Endothelial cell of umbilical vein (primary cell): ENCODE measurements around the gene OXA1L. TPM values are rescaled to one million over a fixed set of nuclear protein-coding genes. Genes with fewer than 3 reads are reported as not detected.

ENCODE experiments used
- BruUV-seq: library from RNA; stranded (reverse); fragments of 400-500 nt; replicated peaks from 2 replicates; lab custom pipeline; 2021; lab: Mats Ljungman, UMichigan
- CTCF ChIA-PET: fragments of 300-600, 350-600 bp; sonication (Branson Sonifier 250); formaldehyde crosslinking; loops from one replicate; lab custom pipeline; 2021; ENCODE audit warnings: antibody characterized with exemption, inconsistent platforms; lab: Charles Lee
- POLR2A ChIA-PET: fragments of 300-600, 350-600 bp; sonication (Branson Sonifier 250); formaldehyde crosslinking; loops from one replicate; lab custom pipeline; 2021; ENCODE audit warnings: antibody characterized with exemption, inconsistent platforms; lab: Charles Lee
- DNase-seq: peaks from one replicate; pipeline ENCODE4 v3.0.0-alpha.2; 2011; ENCODE audit warnings: low read depth, low spot score
- FAIRE-seq: peaks from 2 replicates; lab custom pipeline; 2011; peaks lifted over from hg19 to GRCh38; lab: Jason Lieb, UNC
- H2AFZ ChIP-seq: 2 replicates; pipeline ENCODE4 v1.6.0; 2012; ENCODE audit warnings: low read depth, low read length, control low read depth, inconsistent platforms
- H3K27ac ChIP-seq: 2 replicates; pipeline ENCODE4 v1.5.1; 2011; ENCODE audit warnings: low read depth, mild to moderate bottlenecking, control low read depth, low read length, moderate library complexity; ENCODE audit not compliant: insufficient read depth
- H3K27me3 ChIP-seq, 2 experiments: 2 replicates each; pipeline versions ENCODE4 v1.6.0 to v1.6.1; 2011; ENCODE audit warnings: low read length in 2 of 2, mixed read lengths in 1 of 2; ENCODE audit not compliant: control insufficient read depth in 2 of 2, insufficient read depth in 2 of 2
- H3K36me3 ChIP-seq, 2 experiments: 2 replicates in 1 of 2; 3 replicates in 1 of 2; pipeline ENCODE4 v1.5.1; 2011; ENCODE audit warnings: low read length in 2 of 2, mild to moderate bottlenecking in 1 of 2, moderate library complexity in 1 of 2; ENCODE audit not compliant: control insufficient read depth in 2 of 2, insufficient read depth in 2 of 2; ENCODE audit errors: extremely low read depth in 1 of 2
- H3K4me1 ChIP-seq: 3 replicates; pipeline ENCODE4 v1.5.1; 2011; ENCODE audit warnings: mild to moderate bottlenecking, low read length; ENCODE audit not compliant: control insufficient read depth, insufficient read depth; ENCODE audit errors: extremely low read depth
- H3K4me2 ChIP-seq: 2 replicates; pipeline ENCODE4 v1.6.1; 2011; ENCODE audit warnings: low read length, control low read depth, mixed read lengths; ENCODE audit not compliant: insufficient read depth
- H3K4me3 ChIP-seq, 3 experiments: fragments of 200-600 bp in 1 of 3; sonication (generic), shearing (Covaris generic) in 1 of 3; replicated peaks in 1 of 3; 2 replicates each; pipeline ENCODE4 v1.5.1; 2011 to 2016; ENCODE audit warnings: control low read depth in 3 of 3, low read length in 3 of 3, mild to moderate bottlenecking in 2 of 3, inconsistent platforms in 1 of 3, low read depth in 1 of 3, moderate library complexity in 1 of 3; ENCODE audit not compliant: insufficient read depth in 1 of 3
- H3K79me2 ChIP-seq: 2 replicates; pipeline ENCODE4 v1.6.0; 2012; ENCODE audit warnings: low read length, inconsistent platforms; ENCODE audit not compliant: control insufficient read depth, insufficient read depth
- H3K9ac ChIP-seq: replicated peaks from 2 replicates; pipeline ENCODE3; 2011; ENCODE audit warnings: low read length, control low read depth; ENCODE audit not compliant: insufficient read depth; ENCODE audit errors: extremely low read depth
- H3K9me1 ChIP-seq: replicated peaks from 3 replicates; pipeline ENCODE4 v1.6.0; 2011; ENCODE audit warnings: mild to moderate bottlenecking, low read length; ENCODE audit not compliant: control insufficient read depth, insufficient read depth; ENCODE audit errors: extremely low read depth
- H3K9me3 ChIP-seq: replicated peaks from 2 replicates; pipeline ENCODE4 v1.5.1; 2012; ENCODE audit warnings: low read length, inconsistent platforms; ENCODE audit not compliant: control insufficient read depth, insufficient read depth
- H4K20me1 ChIP-seq: replicated peaks from 2 replicates; pipeline ENCODE3; 2011; ENCODE audit warnings: mild to moderate bottlenecking, low read length; ENCODE audit not compliant: control insufficient read depth, insufficient read depth; ENCODE audit errors: extremely low read depth
- EZH2 ChIP-seq: IDR thresholded peaks from 2 replicates; pipeline ENCODE4 v1.6.1; 2012; ENCODE audit warnings: borderline replicate concordance, low read depth, mild to moderate bottlenecking, moderate library complexity, low read length, inconsistent platforms; ENCODE audit not compliant: severe bottlenecking
- GATA2 ChIP-seq: IDR thresholded peaks from 2 replicates; pipeline ENCODE4 v1.7.0; 2011; ENCODE audit warnings: low read depth, mild to moderate bottlenecking, moderate library complexity, mixed read lengths, low read length; ENCODE audit not compliant: insufficient read length, insufficient read depth
- JUN ChIP-seq: IDR thresholded peaks from 2 replicates; pipeline ENCODE4 v1.6.1; 2011; ENCODE audit warnings: borderline replicate concordance, low read depth; ENCODE audit not compliant: insufficient read length, insufficient read depth
- MYC ChIP-seq: IDR thresholded peaks from one replicate; pipeline ENCODE4 v1.6.1; 2011; ENCODE audit warnings: mild to moderate bottlenecking, low read depth, low read length
- POLR2A ChIP-seq: IDR thresholded peaks from 2 replicates; pipeline ENCODE4 v1.6.1; 2012; ENCODE audit warnings: low read depth, mild to moderate bottlenecking, control low read depth, low read length
- POLR2AphosphoS5 ChIP-seq: IDR thresholded peaks from 2 replicates; pipeline ENCODE4 v1.6.1; 2012; ENCODE audit warnings: low read depth, mild to moderate bottlenecking, control low read depth, low read length, moderate library complexity; ENCODE audit not compliant: insufficient read depth
- dilution Hi-C: fragments of 300-500 bp; cut with MboI; formaldehyde crosslinking; loops from one replicate; pipeline ENCODE4 v1.15.0; 2019; ENCODE audit warnings: low sequenced_read_pairs; ENCODE audit not compliant: extremely low pct_ligation_motif_present
- intact Hi-C: fragments of 100-400 bp; cut with micrococcal nuclease; formaldehyde crosslinking; loops from one replicate; pipeline ENCODE4 v1.10.0; 2022
- polyA plus RNA-seq, 4 experiments: library from polyadenylated mRNA; depleted of rRNA in 3 of 4; stranded (reverse) in 3 of 4; unstranded in 1 of 4; fragments of >200 nt; gene quantifications; 2 replicates each; pipeline versions ENCODE4 v1.2.1 to v1.2.3, GENCODE V29; 2011 to 2012; ENCODE audit warnings: missing spikeins in 1 of 4
- total RNA-seq: library from RNA; stranded (reverse); gene quantifications from 2 replicates; pipeline ENCODE4 v1.2.3, GENCODE V29; 2021
- TF ChIP-seq, protein P1 (sequence below), 2 donors: IDR thresholded peaks; 1 replicate in 1 of 2; 2 replicates in 1 of 2; pipeline ENCODE4 v1.5.1; 2011; ENCODE audit warnings: low read length in 2 of 2, mild to moderate bottlenecking in 2 of 2, moderate library complexity in 2 of 2, control low read depth in 1 of 2, inconsistent platforms in 1 of 2, low read depth in 1 of 2; ENCODE audit not compliant: insufficient read depth in 1 of 2; ENCODE audit errors: extremely low read depth in 1 of 2
- TF ChIP-seq, protein P2 (sequence below): IDR thresholded peaks from 2 replicates; pipeline ENCODE4 v1.6.1; 2011; ENCODE audit not compliant: insufficient read depth, insufficient read length

Gene OXA1L
- total and polyA plus RNA-seq, 2 donors (not counting 3 experiments of a cell fraction or from before 2014, with no cell fraction given), result 212 to 294 TPM

DNA sequence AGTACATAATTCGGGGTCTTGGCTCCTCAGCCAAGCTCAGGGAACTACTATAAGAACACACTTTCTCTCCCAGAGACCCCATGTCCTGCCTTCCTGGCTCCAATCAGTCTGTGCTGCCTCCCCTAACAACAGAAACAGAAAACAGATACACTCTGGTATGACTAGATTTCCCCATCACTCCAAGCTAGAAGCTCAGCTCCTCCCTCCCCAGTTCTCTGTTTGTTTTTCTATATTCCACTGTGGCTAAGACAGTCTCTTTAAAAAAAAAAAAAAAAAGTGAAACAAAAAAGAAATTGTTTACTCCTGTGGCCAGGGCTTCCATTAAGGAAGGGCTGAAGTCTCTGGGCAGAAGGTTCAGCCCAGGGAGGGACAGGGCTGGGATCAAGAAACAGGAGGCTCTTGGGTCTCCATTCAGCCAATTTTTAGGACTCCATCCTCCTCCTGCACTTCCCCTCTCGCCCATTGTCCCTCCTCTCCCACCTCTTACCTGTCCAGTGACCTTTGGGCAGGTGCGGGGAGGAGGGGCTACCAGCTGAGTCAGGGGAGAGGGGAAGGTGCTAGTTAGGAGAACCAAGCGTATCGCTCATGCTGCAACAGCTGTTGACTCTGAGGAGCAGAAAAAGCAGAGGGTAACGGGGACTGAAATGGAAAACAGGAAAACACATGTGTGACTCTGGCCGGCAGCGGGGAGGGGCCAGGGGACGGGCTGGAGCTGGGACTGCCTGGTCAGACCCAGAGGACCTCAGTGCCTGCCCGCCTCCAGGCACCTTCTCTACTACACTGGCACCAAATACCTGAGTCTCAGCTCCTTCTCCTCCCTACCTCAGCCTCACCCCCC is 52.9 kb downstream of the OXA1L start:
- Histone ChIP-seq H3K9me1 (no peaks in the 10 kb centered on the region), H3K27ac (peak overlapping the region; percentile 78), H3K79me2 (no peaks in the 10 kb centered on the region), H3K9me3 (no peaks in the 10 kb centered on the region), H3K4me2 (peak overlapping the region; percentile 71), H3K36me3 (peaks cover 0 to 2% of the 10 kb centered on the region in 2 experiments), H4K20me1 (no peaks in the 10 kb centered on the region), H3K27me3 (no peaks in the 10 kb centered on the region), H3K4me3 (peak overlapping the region in 2 of 3 experiments; percentile 41 to 45), H2AFZ (peak overlapping the region; percentile 83), H3K9ac (peak overlapping the region; percentile 77), H3K4me1 (peaks cover 45% of the 10 kb centered on the region)
- TF ChIP-seq POLR2AphosphoS5, result peak; percentile 47
- no peak for TF ChIP-seq JUN
- dilution Hi-C loops (no loop called here), intact Hi-C loops (loop anchor here (2.0 kb wide), 2 partner anchors 53 to 119 kb away; partner anchors contain the start of gene OXA1L)
- ChIA-PET CTCF (interaction anchor here (0.7 to 7.7 kb wide), 20 partner anchors 10 to 262 kb away, joined by 3 to 77 read pairs (median 4); partner anchors contain the start of genes LRP10 and OXA1L), POLR2A (interaction anchor here (0.7 to 1.2 kb wide), 5 partner anchors 28 to 279 kb away, joined by 4 to 7 read pairs (median 4); no protein-coding TSS in a partner anchor)
- DNase-seq, result peak; percentile 87
- BruUV-seq, result TSS peak; percentile 74
- FAIRE-seq, result peak; percentile 70

DNA sequence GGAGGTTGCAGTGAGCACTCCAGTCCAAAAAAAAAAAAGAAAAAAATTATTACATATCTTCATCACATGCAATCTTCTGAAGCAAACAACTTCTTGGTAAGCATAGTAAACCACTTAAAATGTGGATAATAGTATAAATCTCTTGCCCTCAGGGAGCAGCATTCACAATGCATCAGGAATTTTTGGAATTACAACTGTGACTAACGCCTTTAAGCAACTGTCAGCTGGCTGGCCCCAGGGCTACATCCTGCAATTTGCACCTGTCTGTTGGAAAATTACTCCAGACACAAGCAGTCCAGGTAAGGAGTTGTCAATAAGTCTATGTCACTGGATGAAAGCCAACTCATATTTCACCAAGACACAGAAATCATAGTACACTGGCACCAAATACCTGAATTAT is 54.2 kb downstream of the OXA1L start:
- POLR2A ChIA-PET, result no interaction called here
- BruUV-seq, result no TSS peak
- CTCF ChIA-PET, result interaction anchor here (1.0 to 6.9 kb wide), 5 partner anchors 31 to 261 kb away, joined by 3 to 313 read pairs (median 63); no protein-coding TSS in a partner anchor
- Histone ChIP-seq H3K4me2 (no peak overlapping the region), H3K27ac (no peak overlapping the region), H3K9ac (no peak overlapping the region), H2AFZ (no peak overlapping the region), H3K4me3 (no peak overlapping the region), H3K9me3 (no peaks in the 10 kb centered on the region), H3K36me3 (no peaks in the 10 kb centered on the region), H3K79me2 (no peaks in the 10 kb centered on the region), H3K4me1 (peaks cover 52% of the 10 kb centered on the region), H3K9me1 (no peaks in the 10 kb centered on the region), H4K20me1 (no peaks in the 10 kb centered on the region), H3K27me3 (no peaks in the 10 kb centered on the region)
- FAIRE-seq (no peak), DNase-seq (no peak)
- dilution Hi-C loops (no loop called here), intact Hi-C loops (loop anchor here (10.0 kb wide), 1 partner anchor 234 kb away; the partner anchor contains the start of gene CDH24)
- no peak for TF ChIP-seq JUN
- no peak for TF ChIP-seq EZH2
- TF ChIP-seq, protein P1, sequence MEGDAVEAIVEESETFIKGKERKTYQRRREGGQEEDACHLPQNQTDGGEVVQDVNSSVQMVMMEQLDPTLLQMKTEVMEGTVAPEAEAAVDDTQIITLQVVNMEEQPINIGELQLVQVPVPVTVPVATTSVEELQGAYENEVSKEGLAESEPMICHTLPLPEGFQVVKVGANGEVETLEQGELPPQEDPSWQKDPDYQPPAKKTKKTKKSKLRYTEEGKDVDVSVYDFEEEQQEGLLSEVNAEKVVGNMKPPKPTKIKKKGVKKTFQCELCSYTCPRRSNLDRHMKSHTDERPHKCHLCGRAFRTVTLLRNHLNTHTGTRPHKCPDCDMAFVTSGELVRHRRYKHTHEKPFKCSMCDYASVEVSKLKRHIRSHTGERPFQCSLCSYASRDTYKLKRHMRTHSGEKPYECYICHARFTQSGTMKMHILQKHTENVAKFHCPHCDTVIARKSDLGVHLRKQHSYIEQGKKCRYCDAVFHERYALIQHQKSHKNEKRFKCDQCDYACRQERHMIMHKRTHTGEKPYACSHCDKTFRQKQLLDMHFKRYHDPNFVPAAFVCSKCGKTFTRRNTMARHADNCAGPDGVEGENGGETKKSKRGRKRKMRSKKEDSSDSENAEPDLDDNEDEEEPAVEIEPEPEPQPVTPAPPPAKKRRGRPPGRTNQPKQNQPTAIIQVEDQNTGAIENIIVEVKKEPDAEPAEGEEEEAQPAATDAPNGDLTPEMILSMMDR (IDR thresholded peaks at IDR 0.05; ENCODE audit: extremely low read depth in 1 of 2, insufficient read depth in 1 of 2, low read depth in 1 of 2, low read length in 2 of 2), result no peak
- no peak for TF ChIP-seq GATA2
- no peak for TF ChIP-seq POLR2A
- TF ChIP-seq MYC, result no peak
- TF ChIP-seq, protein P2, sequence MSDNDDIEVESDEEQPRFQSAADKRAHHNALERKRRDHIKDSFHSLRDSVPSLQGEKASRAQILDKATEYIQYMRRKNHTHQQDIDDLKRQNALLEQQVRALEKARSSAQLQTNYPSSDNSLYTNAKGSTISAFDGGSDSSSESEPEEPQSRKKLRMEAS, result no peak
